AG09319 (cell line): ENCODE data around the gene STK24.

ENCODE experiments used
- DNase-seq: peaks from one replicate; pipeline ENCODE4 v3.0.0-alpha.2; 2010; ENCODE audit warnings: low read depth; ENCODE audit errors: extremely low read depth
- CTCF ChIP-seq: IDR thresholded peaks from 2 replicates; pipeline ENCODE4 v1.5.1; 2011; ENCODE audit warnings: low read depth, mild to moderate bottlenecking, inconsistent platforms, low read length, moderate library complexity

Gene STK24

GRCh38 chr13:98537306-98537705, 39.6 kb downstream of the STK24 start:
- DNase-seq: no peak
- no peak for TF ChIP-seq CTCF

- TF ChIP-seq CTCF: no peak
- no peak for DNase-seq
Measured at GRCh38 chr13:98536729-98537128, 40.2 kb downstream of the STK24 start.

GRCh38 chr13:98535501-98536354, 41.2 kb downstream of the STK24 start:
- DNase-seq: no peak
- TF ChIP-seq CTCF: no peak

- TF ChIP-seq CTCF: no peak
Measured at GRCh38 chr13:98534821-98535220, 42.1 kb downstream of the STK24 start.

GRCh38 chr13:98533912-98534311, 43.0 kb downstream of the STK24 start:
- DNase-seq: no peak
- no peak for TF ChIP-seq CTCF

More at GRCh38 chr13:98534821-98535220, 42.1 kb downstream of the STK24 start:
- DNase-seq: no peak

GRCh38 chr13:98532254-98532653, 44.7 kb downstream of the STK24 start:
- no peak for DNase-seq
- no peak for TF ChIP-seq CTCF

GRCh38 chr13:98530217-98530616, 46.7 kb downstream of the STK24 start:
- no peak for DNase-seq
- no peak for TF ChIP-seq CTCF
